GM21717 (cell line): ENCODE results near the gene BCAR3.
"Not testable (repeated sequence)": the region's sequence is repeated elsewhere in the genome, so short reads cannot be mapped to it uniquely, and the experiment has no call there.

Experiments
- ATAC-seq: cut with Tn5 transposase; IDR thresholded peaks from one replicate; pipeline ENCODE4 v1.9.1; 2021; ENCODE audit warnings: mild to moderate bottlenecking, moderate library complexity; ENCODE audit not compliant: unreplicated experiment

Gene BCAR3

DNA sequence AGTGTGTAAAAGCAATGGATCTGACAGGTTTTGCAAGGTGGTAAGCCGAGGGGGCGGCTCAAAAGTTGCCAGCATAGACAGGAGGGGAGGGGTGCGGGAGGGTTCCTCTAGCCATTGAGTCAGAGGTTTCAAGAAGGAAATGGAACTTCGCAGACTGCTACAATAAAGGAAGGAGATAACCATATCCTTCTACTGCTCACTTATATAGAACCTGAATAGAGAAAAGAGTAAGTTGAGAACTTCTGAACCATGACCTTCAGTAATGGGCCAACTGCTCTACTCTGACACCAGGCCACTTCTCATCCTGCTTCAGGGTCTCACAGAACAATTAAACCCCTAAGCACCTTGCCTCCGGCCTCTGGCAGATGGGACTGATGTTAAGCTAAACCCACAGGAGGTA lies 26.3 kb upstream of the BCAR3 start:
- peak; percentile 64 for ATAC-seq

DNA sequence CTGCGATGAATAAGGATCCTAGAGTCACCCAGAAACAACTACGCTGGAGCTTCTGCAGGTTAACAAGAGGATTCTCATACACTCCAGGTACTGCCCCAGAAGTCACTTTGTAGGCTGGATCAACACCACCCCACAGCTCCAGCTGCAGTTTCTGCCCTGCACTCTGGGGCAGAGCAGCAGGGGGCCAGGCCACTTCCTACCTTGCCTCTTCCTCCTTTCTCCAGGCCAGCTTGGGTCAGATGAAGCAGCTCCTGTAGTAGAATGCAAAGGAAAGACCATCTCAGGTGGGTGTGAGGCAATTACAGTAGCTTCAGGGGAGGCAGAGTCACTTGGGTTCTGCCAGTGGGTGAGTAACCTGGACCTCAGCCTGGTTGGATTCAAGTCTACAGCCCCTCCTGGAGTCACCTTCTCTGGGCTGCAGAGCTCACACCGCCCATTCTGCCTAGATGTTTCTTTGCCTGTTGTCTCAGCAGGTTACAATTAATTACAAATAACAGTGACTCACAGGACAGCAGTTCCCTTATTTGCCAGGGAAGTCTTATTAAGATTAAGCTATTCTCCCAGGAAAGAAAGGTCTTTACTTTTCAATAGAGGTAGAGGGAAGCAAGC lies 24.4 kb upstream of the BCAR3 start:
- ATAC-seq = no peak

DNA sequence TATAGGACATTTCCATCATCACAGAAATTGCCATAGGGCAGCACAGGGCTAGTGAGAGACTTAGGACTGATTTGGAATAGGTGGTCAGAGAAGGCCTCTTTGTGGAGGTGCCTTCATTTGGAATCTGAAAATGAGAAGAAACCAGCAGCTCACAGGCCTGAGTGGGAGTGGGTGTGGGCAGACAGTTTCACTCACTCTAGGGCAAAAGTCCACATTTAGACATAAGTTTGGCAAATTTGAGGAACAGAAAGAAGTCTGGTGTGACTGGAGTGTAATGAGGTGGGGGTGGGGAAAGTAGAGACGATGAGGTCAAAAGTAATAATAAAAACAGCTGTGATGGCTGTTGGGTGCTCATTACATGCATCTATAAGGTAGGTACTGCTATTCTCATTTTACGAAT lies 22.4 kb upstream of the BCAR3 start:
- peak; percentile 55 for ATAC-seq

DNA sequence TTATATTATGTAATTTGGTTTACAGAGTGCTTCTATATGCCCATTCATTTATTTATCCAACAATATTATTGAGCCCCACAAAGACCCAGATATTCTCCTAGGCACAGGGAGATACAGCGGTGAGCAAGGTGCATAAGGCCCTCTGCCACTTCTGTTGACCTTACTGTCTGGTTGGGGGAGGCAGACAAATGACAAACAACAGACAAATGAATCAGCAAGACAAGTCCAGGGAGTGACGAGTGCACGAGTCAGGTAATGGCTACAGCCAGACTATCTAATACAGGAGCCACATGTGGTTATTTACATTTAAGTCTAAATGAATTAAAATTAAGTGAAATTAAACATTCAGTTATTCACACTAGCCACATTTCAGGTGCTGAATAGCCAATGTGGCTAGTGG lies 22.0 kb upstream of the BCAR3 start:
- no peak for ATAC-seq

DNA sequence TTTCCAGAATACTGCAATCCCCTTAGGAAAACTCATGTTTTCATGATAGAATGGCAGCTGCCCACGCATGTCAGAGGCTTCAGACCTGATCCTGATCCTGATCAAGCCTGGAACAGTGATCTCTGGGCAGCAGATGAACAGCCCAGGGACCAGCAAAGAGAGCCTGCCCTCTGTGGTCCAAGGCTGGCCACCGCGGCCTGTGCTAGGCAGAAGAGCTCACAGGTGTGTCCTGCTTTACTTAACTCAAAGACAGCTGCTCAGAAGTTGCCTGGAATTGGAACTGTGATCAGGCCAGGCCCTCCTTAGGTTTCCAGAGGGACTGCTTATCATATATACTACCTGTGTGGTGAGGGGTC lies 21.2 kb upstream of the BCAR3 start:
- no peak for ATAC-seq

DNA sequence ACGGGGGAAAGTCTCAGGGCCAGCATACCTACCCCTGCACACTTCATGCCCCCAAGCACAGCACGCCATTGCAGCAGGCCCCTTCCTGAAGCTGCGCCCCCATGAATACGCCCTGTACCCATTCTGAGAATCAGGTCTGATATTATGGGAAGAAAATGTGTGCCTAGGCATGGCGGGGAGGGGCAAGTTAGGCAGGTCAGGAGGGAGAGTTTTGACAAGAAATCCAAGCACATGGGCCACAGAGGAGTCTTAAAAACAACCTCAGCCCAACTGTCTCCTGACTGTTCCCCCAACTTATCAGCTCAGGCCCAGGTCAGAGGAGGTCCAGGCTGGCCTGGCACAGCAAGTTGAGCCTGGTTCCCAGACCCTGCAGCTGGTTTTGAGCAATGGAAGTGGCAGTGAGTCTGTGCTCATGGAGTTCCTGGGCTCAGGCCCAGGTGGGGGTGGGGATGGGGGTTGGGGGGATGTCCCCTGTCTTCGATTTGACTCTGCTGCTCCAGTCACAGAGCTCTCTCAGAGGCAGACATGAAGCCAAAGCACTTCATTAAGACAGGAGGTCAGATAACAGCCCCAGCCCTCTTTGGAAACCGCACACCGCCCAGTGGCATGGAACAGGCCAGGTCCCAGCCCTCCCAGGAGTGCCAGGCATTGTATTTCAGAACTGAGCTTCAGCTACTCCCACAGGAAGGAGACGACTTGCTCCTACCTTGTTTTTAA lies 20.6 kb upstream of the BCAR3 start:
- ATAC-seq = no peak

DNA sequence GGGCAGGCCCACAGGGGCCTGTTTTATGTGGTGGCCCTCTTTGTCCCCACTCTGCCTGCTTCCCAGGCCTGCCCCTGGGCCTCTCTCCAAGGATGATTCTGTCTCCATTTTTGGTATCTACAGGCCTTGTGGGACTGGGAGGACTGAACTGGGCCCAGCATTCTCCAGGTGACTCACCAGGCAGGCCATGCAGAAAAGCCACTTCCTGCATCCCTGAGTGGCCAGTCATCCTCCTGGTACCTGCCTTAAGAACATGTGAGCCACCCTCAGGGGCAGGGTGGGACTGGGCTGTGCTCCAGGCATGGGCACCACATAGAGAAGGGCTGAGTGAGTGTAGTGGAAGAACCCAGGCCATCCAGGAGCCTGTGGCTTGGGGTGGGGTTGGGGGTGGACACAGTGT lies 20.0 kb upstream of the BCAR3 start:
- no peak for ATAC-seq

DNA sequence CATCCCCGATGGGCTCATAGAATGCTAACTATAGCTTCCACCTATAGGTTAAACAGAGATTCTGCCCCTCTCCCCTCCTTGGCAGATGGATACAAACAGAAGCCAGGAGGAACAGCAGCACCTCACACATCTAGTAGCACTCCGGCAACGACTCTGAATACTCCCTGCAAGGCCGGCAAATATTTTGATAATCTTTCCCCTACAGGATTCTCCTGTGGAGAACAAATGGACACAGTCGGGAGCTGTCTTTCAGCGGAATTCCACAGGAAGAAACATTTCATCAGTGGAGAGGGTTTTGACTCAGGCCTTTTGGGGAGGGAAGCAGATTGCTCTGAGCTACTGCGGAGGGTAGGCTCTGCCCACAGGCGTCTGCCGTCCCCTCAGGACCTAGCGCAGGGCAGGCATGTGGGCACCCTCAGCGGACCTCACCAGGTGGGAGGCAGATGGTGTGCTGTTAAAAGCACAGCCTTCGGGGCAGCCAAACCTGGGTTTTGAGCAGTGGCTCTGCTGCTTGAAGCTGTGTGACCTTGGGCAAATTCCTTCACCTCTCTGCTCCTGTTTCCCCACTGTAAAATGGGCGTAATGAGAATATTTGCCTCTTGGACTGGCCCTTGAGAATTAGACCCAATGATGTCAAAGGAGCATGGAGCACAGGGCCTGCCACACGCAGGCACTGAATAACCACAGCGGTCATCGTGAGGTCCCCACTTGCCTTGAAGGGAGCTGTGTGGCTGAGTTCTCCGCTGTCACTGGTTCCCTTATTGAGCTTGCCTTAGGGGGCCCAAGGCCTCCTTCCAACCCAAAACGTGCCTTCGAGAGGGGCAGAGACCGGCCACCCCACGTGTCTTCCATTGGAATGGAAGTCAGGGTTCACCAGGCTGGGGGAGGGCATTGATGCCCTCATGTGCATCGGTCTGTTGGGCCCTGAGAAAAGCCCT lies 19.2 kb upstream of the BCAR3 start:
- ATAC-seq = no peak

DNA sequence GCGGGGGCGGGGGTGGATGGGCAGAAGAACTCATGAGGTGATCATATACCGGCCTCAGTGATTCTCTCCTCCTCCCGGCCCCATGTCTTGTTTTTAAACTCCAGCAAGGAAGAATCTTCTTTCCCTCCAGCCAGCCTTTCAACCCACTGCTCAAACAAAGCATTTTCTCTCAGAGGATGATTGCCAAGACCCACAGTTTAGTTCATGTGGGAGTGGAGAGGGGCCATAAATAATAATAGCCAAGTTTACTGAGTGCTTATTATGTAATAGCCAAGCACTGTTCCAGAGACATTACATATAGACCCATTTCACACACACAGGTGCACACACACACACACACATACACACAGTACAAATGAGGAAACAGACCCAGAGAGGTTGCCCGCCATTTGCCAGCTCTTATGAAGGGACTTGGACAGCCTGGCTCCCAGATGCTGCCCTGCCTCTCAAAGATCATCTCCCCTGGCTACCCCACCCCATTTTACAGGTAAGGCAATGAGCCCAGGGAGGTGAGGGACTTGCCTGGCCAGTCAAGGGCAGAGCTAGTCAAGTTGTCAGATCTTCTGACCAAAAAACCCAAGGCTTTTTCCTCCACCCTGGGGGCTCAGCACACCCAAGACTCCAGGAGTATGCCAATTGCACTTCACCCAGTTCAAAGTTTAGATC lies 18.0 kb upstream of the BCAR3 start:
- ATAC-seq = no peak

DNA sequence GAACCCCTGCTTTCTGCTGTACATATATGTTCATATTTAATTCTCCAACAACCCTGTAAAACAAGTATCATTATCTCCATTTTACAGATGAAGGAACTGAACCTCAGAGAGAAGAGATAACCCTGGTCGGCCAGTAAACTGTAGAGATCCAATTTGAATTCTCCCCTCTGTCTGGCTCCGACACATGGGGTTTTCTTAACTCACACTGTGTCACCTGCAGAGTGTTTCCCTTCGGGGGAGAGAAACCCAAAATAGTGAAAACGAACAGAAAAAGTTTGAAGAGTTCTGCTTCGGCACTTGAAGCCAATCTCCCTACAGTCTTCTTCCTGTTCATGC lies 17.4 kb upstream of the BCAR3 start:
- ATAC-seq = no peak

DNA sequence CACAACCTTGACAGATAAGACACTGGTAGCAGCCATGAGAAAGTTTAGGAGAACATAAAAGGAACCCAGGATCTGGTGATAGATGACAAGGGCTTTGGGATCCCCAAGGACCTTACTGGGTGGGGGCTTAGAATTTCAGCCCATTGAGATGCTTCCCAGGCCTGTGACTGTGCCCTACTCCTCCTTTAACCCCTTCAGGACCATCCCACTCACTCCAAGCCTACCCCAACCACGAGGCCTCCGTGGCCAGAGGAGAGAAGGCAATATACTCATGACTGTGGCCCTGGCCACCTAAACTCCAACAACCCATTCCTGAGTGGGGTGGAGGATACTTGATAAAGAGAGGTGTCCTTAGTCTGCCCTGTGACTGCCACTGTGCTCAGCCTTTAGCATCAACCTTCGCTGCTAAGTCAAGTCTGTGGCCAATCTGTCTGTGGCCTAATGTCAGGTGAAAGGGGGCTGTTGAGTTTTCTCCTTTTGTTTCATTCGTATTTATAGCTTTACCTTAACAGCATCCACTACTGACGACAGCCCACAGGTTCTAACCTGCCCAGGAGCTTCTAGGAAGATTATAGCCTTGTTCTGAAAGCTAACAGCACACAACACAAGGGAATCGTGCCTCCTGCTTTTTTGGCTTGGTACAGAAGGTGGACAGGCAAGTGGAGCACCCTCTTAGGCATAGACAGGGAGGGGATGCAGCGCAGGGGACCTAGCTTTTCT lies 16.9 kb upstream of the BCAR3 start:
- no peak for ATAC-seq

DNA sequence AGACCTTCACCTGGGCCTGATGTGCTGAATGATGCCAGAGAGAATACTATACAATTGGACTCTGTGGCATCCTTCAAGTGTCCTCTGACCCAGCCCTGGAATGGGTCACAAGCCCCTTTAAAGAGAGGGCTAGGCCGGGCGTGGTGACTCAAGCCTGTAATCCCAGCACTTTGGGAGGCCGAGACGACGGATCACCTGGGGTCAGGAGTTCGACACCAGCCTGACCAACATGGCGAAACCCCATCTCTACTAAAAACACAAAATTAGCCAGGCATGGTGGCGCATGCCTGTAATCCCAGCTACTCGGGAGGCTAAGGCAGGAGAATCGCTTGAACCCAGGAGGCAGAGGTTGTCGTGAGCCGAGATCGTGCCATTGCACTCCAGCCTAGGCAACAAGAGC lies 15.9 kb upstream of the BCAR3 start:
- not testable (repeated sequence) for ATAC-seq

DNA sequence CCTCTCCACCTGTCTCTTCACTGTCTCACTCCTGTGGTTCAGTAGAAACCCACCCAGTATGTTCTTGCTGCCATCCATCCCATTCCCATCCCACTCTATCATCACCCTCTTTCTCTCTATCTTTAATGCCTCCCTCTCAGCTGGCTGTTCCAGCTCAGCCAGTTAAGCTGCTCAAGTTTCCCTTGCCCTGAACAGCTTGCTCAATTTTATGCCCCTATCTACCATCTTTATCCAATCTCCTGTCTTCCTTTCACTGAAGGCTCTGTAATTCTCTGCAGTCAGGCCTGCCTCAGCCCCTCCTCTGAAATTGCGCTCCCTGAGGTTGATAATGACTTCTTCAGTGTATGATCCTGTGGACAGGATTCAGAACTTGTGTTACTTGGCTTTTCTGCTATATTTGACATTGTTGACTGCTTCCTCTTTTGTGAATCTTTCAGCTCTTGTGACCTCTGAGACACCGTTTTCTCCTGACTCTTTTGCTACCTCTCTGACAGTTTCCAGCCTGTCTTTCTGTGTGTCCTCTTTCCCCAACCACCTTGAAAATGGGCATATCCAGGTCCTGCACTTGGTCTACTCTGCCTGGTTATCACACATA lies 13.9 kb upstream of the BCAR3 start:
- ATAC-seq = no peak

DNA sequence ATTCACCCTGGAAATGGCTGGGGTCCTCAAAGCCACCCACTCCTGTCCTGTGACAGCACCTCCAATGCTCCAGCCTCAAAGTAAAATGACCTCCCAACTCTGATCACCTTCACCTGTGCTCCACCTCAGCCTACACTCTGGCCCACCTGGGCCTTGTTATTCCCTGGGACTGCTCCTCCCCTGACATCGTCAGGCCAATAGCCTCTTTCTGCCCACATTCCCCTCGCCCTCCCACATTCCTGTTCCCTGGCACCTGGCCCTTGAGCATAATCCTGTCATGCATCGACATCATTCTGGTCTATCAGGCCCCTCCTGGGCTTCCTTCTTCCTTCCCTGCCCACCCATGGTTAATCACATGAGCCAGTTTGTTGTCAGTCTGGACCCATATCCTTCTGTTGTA lies 13.2 kb upstream of the BCAR3 start:
- ATAC-seq = no peak

DNA sequence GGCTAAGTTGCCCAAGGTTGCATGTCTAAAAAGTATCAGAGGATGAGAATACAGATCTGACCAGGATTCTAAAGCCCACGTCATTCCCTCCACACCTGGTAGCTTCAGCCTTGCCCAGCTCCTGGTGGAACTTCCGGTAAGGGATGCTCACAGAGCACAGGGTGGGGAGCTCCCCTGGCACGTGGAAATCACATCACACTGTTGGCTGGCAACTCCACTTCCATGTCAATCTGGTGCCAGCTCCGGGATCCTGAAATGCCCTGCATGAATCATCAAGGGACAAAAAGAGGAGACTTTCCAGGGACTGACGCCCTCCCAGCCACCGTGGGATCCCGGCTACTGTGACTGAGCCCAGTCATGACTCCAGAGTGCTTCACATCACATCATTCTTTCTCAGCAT lies 12.4 kb upstream of the BCAR3 start:
- no peak for ATAC-seq

DNA sequence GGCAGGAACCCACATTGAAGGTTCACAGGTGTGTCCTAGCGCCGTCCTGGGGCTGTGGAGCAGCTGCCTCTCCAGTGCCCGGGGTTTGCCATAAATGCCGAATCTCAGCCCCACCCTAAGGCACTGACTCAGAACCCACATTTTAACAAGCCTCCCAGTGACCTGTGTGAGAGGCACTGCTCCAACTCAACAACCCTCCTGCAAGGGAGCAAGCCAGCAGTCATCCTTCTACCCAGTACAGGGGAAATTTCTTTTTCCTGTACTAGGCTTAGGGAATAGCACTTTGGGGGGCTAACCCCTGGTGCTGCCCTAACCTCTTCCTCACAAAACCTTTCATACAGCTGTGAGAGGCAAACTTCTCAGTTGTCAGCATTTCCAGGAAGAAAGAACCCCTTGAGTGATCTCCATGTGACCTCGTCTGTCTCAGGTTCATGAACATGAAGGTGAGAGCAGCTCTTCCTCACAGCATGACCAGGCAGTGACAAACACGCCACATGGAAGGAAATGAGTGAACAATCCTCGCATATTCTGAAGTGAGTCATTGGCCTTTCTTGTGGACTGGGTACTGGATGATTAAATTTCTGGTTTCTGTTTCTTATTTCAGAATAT lies 11.4 kb upstream of the BCAR3 start:
- peak; percentile 76 for ATAC-seq

DNA sequence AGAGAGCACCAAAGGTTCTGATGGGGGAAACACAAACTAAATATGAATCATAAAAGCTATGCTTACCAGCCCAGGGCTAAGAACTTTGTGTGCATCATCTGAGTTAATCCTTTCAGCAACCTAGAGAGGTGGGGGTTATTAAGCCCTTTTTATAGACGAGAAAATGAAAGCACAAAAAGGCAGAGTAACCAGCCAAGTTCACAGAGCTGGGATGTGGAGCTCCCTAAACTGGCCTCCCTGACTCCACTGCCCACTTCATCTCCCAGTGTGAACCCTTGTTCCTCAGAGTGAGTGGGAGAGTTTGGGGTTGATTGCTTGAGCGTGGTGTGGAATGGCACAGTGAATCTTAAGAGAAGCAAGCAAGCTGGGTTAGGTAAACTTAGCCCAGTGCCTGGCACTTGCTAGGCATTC lies 10.8 kb upstream of the BCAR3 start:
- no peak for ATAC-seq

DNA sequence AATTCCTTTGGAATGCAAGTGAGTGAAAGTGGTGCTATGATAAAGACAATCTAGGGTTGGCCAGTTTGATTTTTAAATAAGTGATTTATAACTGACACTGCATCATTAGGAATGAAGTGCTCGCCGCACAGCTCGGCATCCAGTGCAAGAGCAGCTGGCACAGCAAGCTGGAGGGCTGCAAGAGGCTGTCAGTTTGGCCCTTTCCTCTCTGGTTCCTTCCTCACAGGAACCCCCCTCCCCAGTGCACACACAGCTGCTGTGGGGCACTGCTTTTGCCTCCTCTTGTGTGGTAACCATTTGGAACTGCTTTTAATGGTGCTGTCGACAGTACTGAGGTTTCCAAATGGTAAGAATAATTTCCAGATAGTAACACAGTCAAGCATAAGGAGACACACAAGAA lies 10.4 kb upstream of the BCAR3 start:
- no peak for ATAC-seq

DNA sequence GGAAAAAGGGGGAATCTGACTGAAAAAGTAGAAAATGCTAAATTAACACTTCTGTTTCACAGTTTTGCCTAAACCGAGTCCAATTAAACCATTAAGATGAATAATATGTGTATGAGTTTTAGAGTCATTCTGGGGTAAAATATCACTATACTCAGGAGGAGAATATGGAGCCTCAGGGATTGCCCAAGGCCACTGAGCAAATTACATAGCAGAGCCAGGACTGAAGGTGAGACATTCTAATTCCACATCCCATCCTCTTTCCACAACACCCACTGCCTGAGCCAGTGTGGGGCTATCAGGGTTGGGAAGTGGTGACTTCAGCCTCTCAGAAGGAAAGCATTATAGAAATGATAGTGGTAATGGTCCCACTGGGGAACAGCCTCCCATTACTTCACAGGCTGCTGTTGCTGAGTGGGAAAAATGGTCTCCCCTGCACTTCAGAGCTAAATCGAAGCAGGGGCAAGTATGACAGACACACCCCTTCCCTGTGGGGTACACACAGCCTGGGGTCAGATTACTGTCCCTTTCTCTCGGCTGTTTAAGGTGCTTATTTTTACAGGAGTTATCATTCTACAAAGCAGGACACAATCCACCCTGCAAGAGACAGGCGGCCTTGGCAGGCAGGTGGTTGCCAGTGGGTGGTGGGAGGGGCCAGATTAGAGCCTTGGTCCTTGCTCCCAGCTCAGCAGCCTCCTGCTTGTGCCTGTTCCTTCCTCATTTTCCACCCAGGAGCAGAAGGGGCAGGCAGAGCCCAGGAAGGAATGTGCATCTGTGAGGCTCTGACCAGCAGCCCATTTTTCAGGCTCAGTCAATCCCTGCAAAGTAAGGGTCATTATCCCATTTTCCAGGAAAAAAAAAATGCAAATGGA lies 9.5 kb upstream of the BCAR3 start:
- ATAC-seq = no peak
